GM18526 (cell line): Measurements from ENCODE around the gene SSX2.
"Not testable (repeated sequence)": the region's sequence is repeated elsewhere in the genome, so short reads cannot be mapped to it uniquely, and the experiment has no call there.

Source experiments
- POLR2A ChIP-seq: IDR thresholded peaks from 3 replicates; pipeline ENCODE4 v1.6.1; 2011; ENCODE audit not compliant: insufficient read length; ENCODE audit errors: extremely low read depth

SSX2 gene, protein sequence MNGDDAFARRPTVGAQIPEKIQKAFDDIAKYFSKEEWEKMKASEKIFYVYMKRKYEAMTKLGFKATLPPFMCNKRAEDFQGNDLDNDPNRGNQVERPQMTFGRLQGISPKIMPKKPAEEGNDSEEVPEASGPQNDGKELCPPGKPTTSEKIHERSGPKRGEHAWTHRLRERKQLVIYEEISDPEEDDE

DNA sequence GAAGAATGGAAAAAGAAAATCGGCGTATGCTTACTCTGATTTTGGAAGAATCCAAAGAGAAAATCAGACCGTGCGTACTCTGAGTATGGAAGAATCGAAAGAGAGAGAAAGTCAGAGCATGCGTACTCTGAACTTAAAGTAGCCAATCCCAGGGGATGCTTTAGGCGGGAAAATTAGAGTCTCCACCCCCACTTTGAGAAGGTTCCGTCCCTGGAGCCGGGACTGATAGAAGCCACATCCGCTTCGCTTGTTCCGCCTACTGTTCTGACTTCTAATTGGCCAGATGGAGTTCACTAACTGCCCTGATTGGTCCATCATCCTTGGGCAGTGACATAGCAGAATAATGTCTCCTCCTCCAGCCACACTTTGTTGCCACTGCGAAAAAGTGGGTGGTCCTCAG lies at the start of gene SSX2:
Gene SSX2, minus strand, starts transcription at position 101 of the 400 bp plus-strand sequence. CDS start 1,429 bp downstream, outside the sequence.
- TF ChIP-seq POLR2A = not testable (repeated sequence)

DNA sequence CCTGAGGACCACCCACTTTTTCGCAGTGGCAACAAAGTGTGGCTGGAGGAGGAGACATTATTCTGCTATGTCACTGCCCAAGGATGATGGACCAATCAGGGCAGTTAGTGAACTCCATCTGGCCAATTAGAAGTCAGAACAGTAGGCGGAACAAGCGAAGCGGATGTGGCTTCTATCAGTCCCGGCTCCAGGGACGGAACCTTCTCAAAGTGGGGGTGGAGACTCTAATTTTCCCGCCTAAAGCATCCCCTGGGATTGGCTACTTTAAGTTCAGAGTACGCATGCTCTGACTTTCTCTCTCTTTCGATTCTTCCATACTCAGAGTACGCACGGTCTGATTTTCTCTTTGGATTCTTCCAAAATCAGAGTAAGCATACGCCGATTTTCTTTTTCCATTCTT lies 44.0 kb upstream of the SSX2 start, which contains the start of gene SSX2B:
Gene SSX2B, plus strand, starts transcription at position 301 of the 400 bp plus-strand sequence. CDS start 1,429 bp downstream, outside the sequence.
- TF ChIP-seq POLR2A = not testable (repeated sequence)

DNA sequence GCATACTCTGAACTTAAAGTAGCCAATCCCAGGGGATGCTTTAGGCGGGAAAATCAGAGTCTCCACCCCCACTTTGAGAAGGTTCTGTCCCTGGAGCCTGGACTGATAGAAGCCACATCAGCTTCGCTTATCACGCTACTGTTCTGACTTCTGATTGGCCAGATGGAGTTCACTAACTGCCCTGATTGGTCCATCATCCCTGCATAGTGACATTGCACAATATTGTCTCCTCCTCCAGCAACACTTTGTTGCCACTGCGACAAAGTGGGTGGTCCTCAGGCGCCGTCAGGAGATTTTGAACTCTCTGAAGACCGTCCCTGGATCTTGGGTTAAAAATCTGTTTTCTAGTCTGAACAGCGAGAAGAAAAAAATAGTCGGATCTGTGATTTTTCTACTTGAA lies 52.2 kb downstream of the SSX2 start, which contains the start of gene SSX7:
Gene SSX7, minus strand, starts transcription at position 101 of the 400 bp plus-strand sequence. CDS start 1,428 bp downstream, outside the sequence.
- not testable (repeated sequence) for TF ChIP-seq POLR2A
